CD4-positive, alpha-beta T cell treated with Interleukin-4 for 4 hours (primary cell): ENCODE data around the gene TMUB2.

Experiments
- DNase-seq: peaks from one replicate; pipeline ENCODE4 v3.0.0-alpha.2; 2020

TMUB2 gene

GRCh38 chr17:44177640-44178039, 9.1 kb upstream of the TMUB2 start:
- DNase-seq: no peak

DNA sequence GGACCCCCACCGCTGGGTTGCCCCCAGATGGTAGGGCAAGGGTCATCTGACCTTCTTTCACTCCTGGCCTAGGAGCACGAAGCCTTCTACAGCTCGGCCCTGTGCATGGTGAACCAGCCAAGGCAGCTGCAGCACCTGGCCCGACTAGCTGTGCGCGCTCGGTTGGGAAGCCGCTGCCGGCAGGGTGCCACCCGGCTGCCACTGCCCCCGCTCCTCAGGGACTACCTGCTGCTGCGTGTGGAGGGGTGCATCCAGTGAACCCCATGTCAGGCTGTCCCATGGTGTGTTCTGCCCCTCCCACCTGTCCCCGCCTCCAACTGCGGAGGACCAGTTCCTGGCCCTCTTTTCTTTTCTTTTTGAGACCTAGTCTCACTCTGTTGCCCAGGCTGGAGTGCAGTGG, 8.6 kb upstream of the TMUB2 start:
- no peak for DNase-seq

- no peak for DNase-seq
Measured at GRCh38 chr17:44183024-44183423, 3.7 kb upstream of the TMUB2 start.

GRCh38 chr17:44184212-44184810, 2.5 kb upstream of the TMUB2 start:
- DNase-seq: no peak

- DNase-seq: peak; percentile 43
Measured at GRCh38 chr17:44187131-44187899, 543 bp downstream of the TMUB2 start.

GRCh38 chr17:44188576-44189403, 2.0 kb downstream of the TMUB2 start:
- no peak for DNase-seq

DNA sequence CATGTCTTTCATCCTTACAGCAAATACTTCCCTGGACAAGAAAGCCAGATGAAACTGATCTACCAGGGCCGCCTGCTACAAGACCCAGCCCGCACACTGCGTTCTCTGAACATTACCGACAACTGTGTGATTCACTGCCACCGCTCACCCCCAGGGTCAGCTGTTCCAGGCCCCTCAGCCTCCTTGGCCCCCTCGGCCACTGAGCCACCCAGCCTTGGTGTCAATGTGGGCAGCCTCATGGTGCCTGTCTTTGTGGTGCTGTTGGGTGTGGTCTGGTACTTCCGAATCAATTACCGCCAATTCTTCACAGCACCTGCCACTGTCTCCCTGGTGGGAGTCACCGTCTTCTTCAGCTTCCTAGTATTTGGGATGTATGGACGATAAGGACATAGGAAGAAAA, 3.7 kb downstream of the TMUB2 start:
- DNase-seq: no peak

DNA sequence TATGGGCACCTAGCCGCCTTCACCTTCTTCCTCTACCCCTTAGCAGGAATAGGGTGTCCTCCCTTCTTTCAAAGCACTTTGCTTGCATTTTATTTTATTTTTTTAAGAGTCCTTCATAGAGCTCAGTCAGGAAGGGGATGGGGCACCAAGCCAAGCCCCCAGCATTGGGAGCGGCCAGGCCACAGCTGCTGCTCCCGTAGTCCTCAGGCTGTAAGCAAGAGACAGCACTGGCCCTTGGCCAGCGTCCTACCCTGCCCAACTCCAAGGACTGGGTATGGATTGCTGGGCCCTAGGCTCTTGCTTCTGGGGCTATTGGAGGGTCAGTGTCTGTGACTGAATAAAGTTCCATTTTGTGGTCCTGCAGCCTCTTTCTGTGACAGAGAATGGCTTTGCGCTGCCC, 4.6 kb downstream of the TMUB2 start:
- no peak for DNase-seq

GRCh38 chr17:44191941-44192496, 5.2 kb downstream of the TMUB2 start:
- no peak for DNase-seq

DNA sequence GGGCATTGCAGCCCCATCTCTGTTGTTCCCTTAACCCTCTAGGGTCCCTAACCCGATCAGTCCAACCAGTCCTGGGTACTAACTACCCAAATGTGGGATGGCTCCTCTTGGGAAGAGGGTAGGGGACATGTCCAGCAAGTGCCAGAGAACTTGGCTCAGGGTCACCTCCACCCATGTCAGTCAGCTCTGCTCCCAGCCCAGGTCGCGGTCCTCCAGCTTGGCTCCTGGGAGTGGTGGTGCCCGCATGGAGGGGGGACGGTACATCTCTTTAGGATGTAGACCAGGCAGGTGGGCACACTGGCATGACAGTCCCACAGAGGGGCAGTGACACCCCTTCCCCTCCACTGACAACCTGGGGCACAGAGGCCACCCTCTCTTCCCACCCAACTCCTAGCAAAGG, 6.0 kb downstream of the TMUB2 start:
- no peak for DNase-seq

DNA sequence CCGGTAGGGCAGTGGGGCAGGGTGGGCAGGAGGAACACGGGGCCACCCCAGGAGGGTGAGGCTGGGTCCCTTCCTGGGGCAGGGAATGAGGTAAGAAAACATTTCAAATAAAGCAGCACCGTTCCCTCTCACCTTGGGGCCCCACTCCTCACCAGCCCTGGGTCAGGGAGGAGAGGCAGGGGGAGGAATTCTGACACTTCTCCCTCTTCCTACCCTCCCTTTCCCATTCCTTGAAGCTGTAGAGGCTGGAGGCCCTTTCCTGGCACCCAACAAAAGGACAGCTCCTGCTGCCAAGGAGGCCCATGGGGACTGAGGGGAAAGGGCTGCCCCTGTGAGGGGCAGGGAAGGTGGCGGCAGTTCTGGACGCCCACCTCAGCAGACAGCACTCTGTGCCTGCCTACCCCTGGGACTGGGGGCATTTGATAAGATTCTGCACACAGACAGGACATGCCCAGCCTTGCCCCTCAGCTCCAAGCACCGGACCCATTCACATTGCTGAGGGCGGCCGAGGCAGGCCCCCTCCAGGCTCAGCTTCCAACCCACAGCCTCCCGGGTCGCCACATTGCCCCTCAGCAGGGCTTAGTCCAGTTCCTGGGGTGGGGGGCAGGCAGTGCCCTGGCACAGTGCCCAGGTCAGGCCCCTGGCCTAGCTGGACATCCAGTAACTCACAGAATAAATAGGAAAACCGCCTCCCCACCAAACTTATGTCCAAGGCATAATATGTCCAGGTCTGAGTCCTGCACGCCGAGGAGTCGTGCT, 6.7 kb downstream of the TMUB2 start:
- DNase-seq: no peak

DNA sequence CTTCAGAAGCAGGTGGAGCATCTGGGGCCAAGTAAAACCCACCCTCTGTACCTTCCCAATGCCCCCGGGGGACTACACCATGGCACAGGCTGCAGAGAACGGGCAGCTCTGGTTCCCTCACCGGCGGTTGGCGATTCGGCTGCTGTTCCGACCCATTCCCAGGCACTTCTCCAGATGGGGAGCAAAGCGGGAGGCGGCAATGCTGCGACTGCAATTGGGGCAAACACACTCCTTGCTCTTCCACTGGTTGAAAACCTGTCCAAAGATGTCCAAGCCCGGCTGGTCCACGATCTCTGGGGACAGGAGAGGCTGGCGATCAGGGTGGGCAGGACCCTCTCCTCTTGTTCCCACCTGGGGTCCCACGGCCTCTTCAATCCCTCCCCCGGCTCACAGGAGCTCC, 10.3 kb downstream of the TMUB2 start:
- DNase-seq: no peak

DNA sequence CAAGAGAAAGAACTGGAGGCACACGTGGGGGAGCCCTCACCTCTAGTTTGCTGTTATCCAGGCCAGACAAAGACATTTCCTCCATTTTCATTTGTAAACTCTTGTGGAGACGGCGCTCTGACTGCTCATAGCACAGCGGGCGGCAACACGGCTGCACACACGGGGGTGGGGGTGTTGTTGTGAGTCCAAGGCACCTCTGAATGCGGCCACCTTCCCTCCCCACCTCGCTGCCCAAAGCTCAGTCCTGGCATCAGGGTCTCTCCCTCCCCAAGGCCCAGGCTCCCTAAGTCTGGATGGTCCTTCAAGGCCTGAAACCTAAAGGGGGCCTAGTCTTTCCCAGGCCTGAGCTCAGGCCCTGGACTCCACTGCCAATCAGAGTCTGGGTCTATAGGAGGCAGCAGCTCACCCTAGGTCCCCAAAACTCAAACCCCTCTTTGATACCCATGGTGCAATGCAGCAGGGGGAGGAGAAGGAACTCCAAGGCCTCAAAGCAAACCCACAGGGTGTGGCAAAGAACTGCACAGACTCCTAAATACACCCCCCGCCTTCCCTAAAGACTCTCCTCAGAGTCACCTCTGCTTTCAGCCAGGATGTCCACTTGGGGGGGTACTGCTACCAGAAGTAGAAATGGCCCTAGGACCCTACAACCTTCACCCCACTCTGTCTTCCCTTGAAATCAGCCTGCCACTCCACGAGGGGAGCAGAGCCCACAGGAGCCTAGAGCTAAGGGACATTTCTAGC, 11.4 kb downstream of the TMUB2 start:
- peak; percentile 82 for DNase-seq

- DNase-seq: peak; percentile 44
Measured at GRCh38 chr17:44198721-44199552, 12.2 kb downstream of the TMUB2 start.

- peak; percentile 99 for DNase-seq
Measured at GRCh38 chr17:44199553-44200477, 13.0 kb downstream of the TMUB2 start, which contains the start of gene ATXN7L3. ATXN7L3 (minus strand) TSS chr17:44199884; CDS start chr17:44198070, 1,814 bp downstream.

DNA sequence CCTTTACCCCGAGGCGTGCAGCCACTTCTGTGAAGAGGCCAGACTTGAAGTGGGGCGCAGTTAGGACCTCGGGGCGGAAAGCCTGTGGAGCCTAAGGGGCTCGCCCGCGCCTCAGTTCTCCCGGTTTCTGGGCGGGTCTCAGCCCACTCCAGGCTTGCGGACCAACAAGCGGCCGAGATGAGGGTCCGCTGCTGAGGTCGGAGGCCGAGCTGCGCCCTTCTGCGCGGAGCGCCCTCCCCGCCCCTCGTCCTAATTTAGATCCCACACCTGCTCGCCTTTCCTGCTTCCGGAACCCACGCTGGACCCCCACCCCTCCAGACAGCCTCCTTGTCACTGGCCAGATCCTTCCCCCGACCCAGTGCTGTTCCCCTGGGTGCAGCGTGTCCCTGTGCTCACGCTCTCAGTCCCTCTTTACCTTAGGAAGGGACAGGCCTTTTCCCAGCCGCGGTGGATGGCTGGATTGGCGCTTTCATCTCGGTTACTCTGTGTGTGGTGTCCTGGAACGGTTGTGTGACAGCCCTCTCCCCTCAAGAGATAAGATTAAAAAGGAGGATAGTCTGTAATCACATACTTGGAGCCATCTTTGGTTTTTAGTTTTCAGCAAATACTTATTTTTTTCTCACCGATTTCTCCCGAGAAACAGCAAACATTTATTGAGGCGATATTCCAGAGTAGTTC, 13.8 kb downstream of the TMUB2 start:
- DNase-seq: no peak

DNA sequence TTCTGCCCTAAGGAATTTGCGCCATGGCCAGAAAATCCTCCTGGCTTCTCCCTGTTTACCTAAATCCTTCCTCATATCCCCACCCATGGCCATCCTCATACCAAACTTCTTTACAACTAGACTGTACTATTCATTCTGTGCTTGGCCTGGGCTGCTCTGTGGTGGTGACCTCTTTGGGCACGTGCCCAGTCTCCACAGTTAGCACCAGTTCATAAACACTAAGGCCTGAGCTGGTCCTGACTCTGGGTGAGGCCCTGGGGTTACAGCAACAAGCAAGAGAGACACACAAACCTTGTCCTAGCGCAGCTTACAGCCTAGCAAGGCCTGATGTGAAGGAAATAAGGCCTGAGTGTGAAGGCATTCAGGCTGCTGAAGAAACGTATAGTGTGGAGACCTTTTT, 16.0 kb downstream of the TMUB2 start:
- no peak for DNase-seq

GRCh38 chr17:44203731-44204440, 17.1 kb downstream of the TMUB2 start:
- DNase-seq: peak; percentile 60
